Prostate gland (tissue), 2 donors: ENCODE measurements around the gene SERPINH1. TPM values are rescaled to one million over a fixed set of nuclear protein-coding genes. Genes with fewer than 3 reads are reported as not detected.

ENCODE experiments used
- DNase-seq: peaks from one replicate; pipeline ENCODE4 v3.0.0-alpha.2; 2019; ENCODE audit warnings: low spot score
- H3K27ac ChIP-seq, 2 donors: fragments of 200-600 bp; sonication (generic); 2 replicates each; pipeline ENCODE4 v1.5.1; 2017 to 2019
- H3K27me3 ChIP-seq: fragments of 200-600 bp; sonication (generic); replicated peaks from 2 replicates; pipeline ENCODE4 v1.5.1; 2019; ENCODE audit not compliant: insufficient read depth
- H3K36me3 ChIP-seq, 2 donors: fragments of 200-600 bp; sonication (generic); 1 replicate in 1 of 2; 2 replicates in 1 of 2; pipeline versions ENCODE4 v1.5.1 to v1.8.1; 2017 to 2019
- H3K4me1 ChIP-seq: fragments of 200-600 bp; sonication (generic); replicated peaks from 2 replicates; pipeline ENCODE4 v1.5.1; 2019
- H3K4me3 ChIP-seq, 2 donors: fragments of 200-600 bp; sonication (generic); 2 replicates each; pipeline ENCODE4 v1.5.1; 2017 to 2019
- H3K9me3 ChIP-seq: fragments of 200-600 bp; sonication (generic); 2 replicates; pipeline ENCODE4 v1.5.1; 2017
- CTCF ChIP-seq, 4 experiments: fragments of 200-600 bp in 2 of 4; fragments of 450-650 bp in 2 of 4; sonication (generic) in 2 of 4; IDR thresholded peaks; 1 replicate in 3 of 4; 2 replicates in 1 of 4; pipeline ENCODE4 v1.5.1; 2016 to 2019; ENCODE audit warnings: antibody characterized with exemption in 4 of 4, mild to moderate bottlenecking in 2 of 4, moderate library complexity in 2 of 4
- POLR2A ChIP-seq: fragments of 450-650 bp; IDR thresholded peaks from one replicate; pipeline ENCODE4 v1.6.1; 2016; ENCODE audit warnings: antibody characterized with exemption, mild to moderate bottlenecking
- POLR2AphosphoS5 ChIP-seq: sonication (generic); formaldehyde crosslinking; IDR thresholded peaks from one replicate; pipeline ENCODE4 v1.6.1; 2017; ENCODE audit warnings: antibody characterized with exemption
- WGBS: methylation state at CpG from one replicate; pipeline ENCODE4 v1.1.5; 2018; 5-methylcytosine and 5-hydroxymethylcytosine counted together
- intact Hi-C: fragments of 100-400 bp; cut with DNase I; formaldehyde crosslinking; loops from one replicate; pipeline ENCODE4 v1.14.2; 2022
- total RNA-seq, 2 donors: library from RNA; depleted of rRNA; stranded (reverse); fragments of >200 nt; gene quantifications; one replicate each; pipeline ENCODE4 v1.1.0, GENCODE V29; 2016

The SERPINH1 gene
- total RNA-seq, 2 donors from 2014 or later, result 123 to 189 TPM

GRCh38 chr11:75518204-75518549, 43.9 kb upstream of the SERPINH1 start:
- TF ChIP-seq POLR2A (no peak), POLR2AphosphoS5 (no peak), CTCF (IDR thresholded peaks at IDR 0.05) (no peak)
- Histone ChIP-seq H3K36me3 (no peaks in the 10 kb centered on the region), H3K9me3 (no peaks in the 10 kb centered on the region), H3K4me1 (no peaks in the 10 kb centered on the region), H3K27me3 (no peaks in the 10 kb centered on the region), H3K4me3 (no peak overlapping the region), H3K27ac (no peak overlapping the region)
- DNase-seq, result no peak
- 85% methylated on average over 3 of the region's 3 CpGs for WGBS
- intact Hi-C loops, result no loop called here

- H3K4me1 ChIP-seq, result no peaks in the 10 kb centered on the region
- no peaks in the 10 kb centered on the region for H3K27me3 ChIP-seq
- H3K9me3 ChIP-seq, result no peaks in the 10 kb centered on the region
- 66% methylated on average over 9 of the region's 9 CpGs for WGBS
- no peak overlapping the region for H3K4me3 ChIP-seq
- intact Hi-C loops, result no loop called here
- no peak for DNase-seq
- H3K27ac ChIP-seq, result no peak overlapping the region
- no peak for TF ChIP-seq CTCF (IDR thresholded peaks at IDR 0.05)
- no peak for TF ChIP-seq POLR2AphosphoS5
- TF ChIP-seq POLR2A, result no peak
- no peaks in the 10 kb centered on the region for H3K36me3 ChIP-seq
Measured at GRCh38 chr11:75518771-75519653, 43.0 kb upstream of the SERPINH1 start.

GRCh38 chr11:75520688-75521087, 41.4 kb upstream of the SERPINH1 start:
- Histone ChIP-seq H3K27ac (no peak overlapping the region), H3K9me3 (no peaks in the 10 kb centered on the region), H3K36me3 (no peaks in the 10 kb centered on the region), H3K4me1 (no peaks in the 10 kb centered on the region), H3K4me3 (no peak overlapping the region), H3K27me3 (no peaks in the 10 kb centered on the region)
- intact Hi-C loops, result no loop called here
- DNase-seq, result no peak
- TF ChIP-seq POLR2AphosphoS5, result no peak
- 86% methylated on average over 2 of the region's 7 CpGs for WGBS

- TF ChIP-seq POLR2AphosphoS5 (no peak), CTCF (IDR thresholded peaks at IDR 0.05) (no peak), POLR2A (no peak)
- DNase-seq, result no peak
- WGBS, result 89% methylated on average over 7 of the region's 7 CpGs
Measured at GRCh38 chr11:75522286-75523044, 39.6 kb upstream of the SERPINH1 start.

GRCh38 chr11:75523189-75523588, 38.9 kb upstream of the SERPINH1 start:
- H3K36me3 ChIP-seq, result no peaks in the 10 kb centered on the region
- no peaks in the 10 kb centered on the region for H3K27me3 ChIP-seq
- H3K9me3 ChIP-seq, result no peaks in the 10 kb centered on the region
- TF ChIP-seq POLR2A (no peak), POLR2AphosphoS5 (no peak)
- H3K4me1 ChIP-seq, result peaks cover 2% of the 10 kb centered on the region
- WGBS, result 82% methylated on average over 5 of the region's 5 CpGs
- H3K4me3 ChIP-seq, result no peak overlapping the region
- intact Hi-C loops, result no loop called here
- no peak for DNase-seq
- H3K27ac ChIP-seq, result no peak overlapping the region

More at GRCh38 chr11:75522286-75523044, 39.6 kb upstream of the SERPINH1 start:
- Histone ChIP-seq H3K27ac (no peak overlapping the region), H3K27me3 (no peaks in the 10 kb centered on the region), H3K9me3 (no peaks in the 10 kb centered on the region), H3K4me3 (no peak overlapping the region), H3K36me3 (no peaks in the 10 kb centered on the region), H3K4me1 (peaks cover 2% of the 10 kb centered on the region)
- intact Hi-C loops, result no loop called here
